Esophagus muscularis mucosa (tissue), 4 donors: ENCODE results near the gene RHO. TPM values are rescaled to one million over a fixed set of nuclear protein-coding genes. Genes with fewer than 3 reads are reported as not detected.

Experiments
- DNase-seq: peaks from one replicate; pipeline ENCODE4 v3.0.0-alpha.2; 2017; ENCODE audit errors: extremely low spot score
- H3K27ac ChIP-seq, 4 donors: fragments of 200-600 bp; sonication (generic); replicated peaks in 1 of 4; 1 replicate in 3 of 4; 2 replicates in 1 of 4; pipeline ENCODE4 v1.5.1; 2016 to 2019; ENCODE audit warnings: mild to moderate bottlenecking in 1 of 4
- H3K27me3 ChIP-seq, 4 donors: fragments of 200-600 bp; sonication (generic); one replicate each; pipeline versions ENCODE4 v1.5.1 to v1.6.0; 2016 to 2019
- H3K36me3 ChIP-seq, 4 donors: fragments of 200-600 bp; sonication (generic); one replicate each; pipeline ENCODE4 v1.5.1; 2016 to 2019
- H3K4me1 ChIP-seq, 4 donors: fragments of 200-600 bp; sonication (generic); one replicate each; pipeline ENCODE4 v1.5.1; 2016 to 2019
- H3K4me3 ChIP-seq, 4 donors: fragments of 200-600 bp; sonication (generic); 1 replicate in 2 of 4; 2 replicates in 2 of 4; pipeline ENCODE4 v1.5.1; 2016 to 2019; ENCODE audit warnings: mild to moderate bottlenecking in 4 of 4, moderate library complexity in 1 of 4
- H3K9me3 ChIP-seq, 4 donors: fragments of 200-600 bp; sonication (generic); 1 replicate in 3 of 4; 2 replicates in 1 of 4; pipeline ENCODE4 v1.5.1; 2016 to 2019
- EP300 ChIP-seq: sonication (generic); formaldehyde crosslinking; IDR thresholded peaks from one replicate; pipeline ENCODE4 v1.6.1; 2017; ENCODE audit warnings: antibody characterized with exemption
- POLR2A ChIP-seq: fragments of 450-650 bp; IDR thresholded peaks from one replicate; pipeline ENCODE4 v1.6.1; 2017; ENCODE audit warnings: antibody characterized with exemption, moderate library complexity, mild to moderate bottlenecking, low read depth
- POLR2AphosphoS5 ChIP-seq, 2 donors: sonication (generic); formaldehyde crosslinking; IDR thresholded peaks; one replicate each; pipeline ENCODE4 v1.6.1; 2017; ENCODE audit warnings: antibody characterized with exemption in 2 of 2
- WGBS: methylation state at CpG from one replicate; pipeline ENCODE4 v1.1.5; 2018; 5-methylcytosine and 5-hydroxymethylcytosine counted together
- intact Hi-C: fragments of 100-400 bp; cut with DNase I; formaldehyde crosslinking; loops from one replicate; pipeline ENCODE4 v1.15.1; 2023
- total RNA-seq, 4 donors: library from RNA; depleted of rRNA; stranded (reverse); fragments of >200 nt; gene quantifications; one replicate each; pipeline versions ENCODE4 v1.1.0 to v1.2.1, GENCODE V29; 2016
- TF ChIP-seq, protein P1 (sequence below), 3 experiments: fragments of 200-600 bp in 2 of 3; fragments of 450-650 bp in 1 of 3; sonication (generic) in 2 of 3; IDR thresholded peaks; one replicate each; pipeline ENCODE4 v1.5.1; 2017 to 2019; ENCODE audit warnings: antibody characterized with exemption in 3 of 3, mild to moderate bottlenecking in 2 of 3, moderate library complexity in 1 of 3

RHO gene
- total RNA-seq, 4 donors from 2014 or later: not detected

- Histone ChIP-seq H3K36me3 (peaks cover 8 to 78% (median 63%) of the 10 kb centered on the region in 4 donors), H3K9me3 (no peaks in the 10 kb centered on the region), H3K4me3 (no peak overlapping the region), H3K27ac (no peak overlapping the region), H3K27me3 (no peaks in the 10 kb centered on the region), H3K4me1 (no peaks in the 10 kb centered on the region)
- TF ChIP-seq POLR2A (no peak), POLR2AphosphoS5 (IDR thresholded peaks at IDR 0.05) (no peak), EP300 (no peak)
- TF ChIP-seq, protein P1, sequence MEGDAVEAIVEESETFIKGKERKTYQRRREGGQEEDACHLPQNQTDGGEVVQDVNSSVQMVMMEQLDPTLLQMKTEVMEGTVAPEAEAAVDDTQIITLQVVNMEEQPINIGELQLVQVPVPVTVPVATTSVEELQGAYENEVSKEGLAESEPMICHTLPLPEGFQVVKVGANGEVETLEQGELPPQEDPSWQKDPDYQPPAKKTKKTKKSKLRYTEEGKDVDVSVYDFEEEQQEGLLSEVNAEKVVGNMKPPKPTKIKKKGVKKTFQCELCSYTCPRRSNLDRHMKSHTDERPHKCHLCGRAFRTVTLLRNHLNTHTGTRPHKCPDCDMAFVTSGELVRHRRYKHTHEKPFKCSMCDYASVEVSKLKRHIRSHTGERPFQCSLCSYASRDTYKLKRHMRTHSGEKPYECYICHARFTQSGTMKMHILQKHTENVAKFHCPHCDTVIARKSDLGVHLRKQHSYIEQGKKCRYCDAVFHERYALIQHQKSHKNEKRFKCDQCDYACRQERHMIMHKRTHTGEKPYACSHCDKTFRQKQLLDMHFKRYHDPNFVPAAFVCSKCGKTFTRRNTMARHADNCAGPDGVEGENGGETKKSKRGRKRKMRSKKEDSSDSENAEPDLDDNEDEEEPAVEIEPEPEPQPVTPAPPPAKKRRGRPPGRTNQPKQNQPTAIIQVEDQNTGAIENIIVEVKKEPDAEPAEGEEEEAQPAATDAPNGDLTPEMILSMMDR (IDR thresholded peaks at IDR 0.05): no peak
- 88% methylated on average over 4 of the region's 7 CpGs for WGBS
- DNase-seq: no peak
- intact Hi-C loops: no loop called here
Observed at GRCh38 chr3:129517516-129517915, 10.9 kb upstream of the RHO start.

DNA sequence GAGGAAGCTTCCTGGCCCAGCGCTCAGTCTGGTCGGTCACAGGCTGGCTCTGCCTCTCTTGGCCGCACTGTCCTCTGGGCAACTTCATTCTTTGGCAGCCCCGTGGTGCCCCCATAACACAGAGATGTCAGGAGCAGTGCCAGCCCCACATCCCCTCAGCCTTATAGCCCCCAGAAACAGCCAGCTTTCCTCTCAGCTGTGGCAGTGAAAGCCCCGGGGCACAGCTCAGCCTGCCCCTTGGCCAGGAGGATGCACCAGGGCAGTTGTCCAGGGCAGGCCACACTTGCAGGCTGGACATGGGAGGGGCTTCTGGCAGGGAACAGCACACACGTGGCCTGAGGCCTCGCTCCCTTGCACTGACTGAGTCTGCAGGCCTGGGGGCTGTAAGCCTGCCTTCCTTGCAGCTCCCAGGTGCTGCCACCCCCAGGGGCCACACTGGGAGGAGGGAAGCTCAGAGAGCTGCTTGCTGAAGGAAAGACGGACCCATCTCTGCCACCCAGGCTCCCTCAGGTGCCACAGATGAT is 10.3 kb upstream of the RHO start:
- no peaks in the 10 kb centered on the region for H3K9me3 ChIP-seq
- H3K4me1 ChIP-seq: no peaks in the 10 kb centered on the region
- no peak overlapping the region for H3K27ac ChIP-seq
- DNase-seq: no peak
- H3K36me3 ChIP-seq: peaks cover 2 to 72% (median 57%) of the 10 kb centered on the region in 4 donors
- no peaks in the 10 kb centered on the region for H3K27me3 ChIP-seq
- intact Hi-C loops: no loop called here
- no peak for TF ChIP-seq EP300
- no peak for TF ChIP-seq POLR2A
- TF ChIP-seq, protein P1 (IDR thresholded peaks at IDR 0.05): no peak
- TF ChIP-seq POLR2AphosphoS5 (IDR thresholded peaks at IDR 0.05): no peak
- no CpG with 5 or more reads among the region's 8 CpGs for WGBS
- H3K4me3 ChIP-seq: no peak overlapping the region

DNA sequence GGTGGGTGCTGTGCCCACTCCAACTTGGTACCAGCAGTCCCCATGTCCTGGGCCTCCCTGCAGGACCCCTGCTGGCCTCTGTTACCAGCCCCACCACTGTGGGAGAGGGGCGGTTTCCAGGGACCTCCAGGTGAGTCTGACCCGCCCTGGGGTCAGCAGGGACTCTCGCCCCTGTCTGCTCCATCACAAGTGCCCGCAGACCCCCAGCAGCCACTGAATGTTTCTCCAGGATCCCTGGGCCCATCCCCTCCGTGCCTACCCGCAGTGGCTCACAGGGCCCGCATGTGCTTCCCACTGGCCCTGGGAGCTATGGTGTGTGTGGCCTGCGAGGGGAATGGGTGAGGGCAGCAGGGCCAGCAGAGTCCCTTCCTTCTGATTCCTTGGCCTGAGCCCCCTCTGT is 9.9 kb upstream of the RHO start:
- Histone ChIP-seq H3K4me1 (no peaks in the 10 kb centered on the region), H3K9me3 (no peaks in the 10 kb centered on the region), H3K36me3 (peaks cover 0 to 67% (median 52%) of the 10 kb centered on the region in 4 donors), H3K27ac (no peak overlapping the region), H3K4me3 (no peak overlapping the region), H3K27me3 (no peaks in the 10 kb centered on the region)
- WGBS: 93% methylated on average over 3 of the region's 8 CpGs
- TF ChIP-seq EP300 (no peak), POLR2A (no peak), POLR2AphosphoS5 (IDR thresholded peaks at IDR 0.05) (no peak)
- TF ChIP-seq, protein P1 (IDR thresholded peaks at IDR 0.05): no peak
- DNase-seq: no peak
- intact Hi-C loops: no loop called here

GRCh38 chr3:129519449-129519848 is 9.0 kb upstream of the RHO start:
- no peaks in the 10 kb centered on the region for H3K4me1 ChIP-seq
- TF ChIP-seq POLR2A (no peak), EP300 (no peak), POLR2AphosphoS5 (IDR thresholded peaks at IDR 0.05) (no peak)
- TF ChIP-seq, protein P1 (IDR thresholded peaks at IDR 0.05): no peak
- H3K9me3 ChIP-seq: no peaks in the 10 kb centered on the region
- H3K27me3 ChIP-seq: no peaks in the 10 kb centered on the region
- no peak overlapping the region for H3K27ac ChIP-seq
- H3K36me3 ChIP-seq: peaks cover 0 to 59% (median 43%) of the 10 kb centered on the region in 4 donors
- no peak for DNase-seq
- 100% methylated on average over 7 of the region's 10 CpGs for WGBS
- H3K4me3 ChIP-seq: no peak overlapping the region
- intact Hi-C loops: no loop called here
